COLO668 (cell line): ENCODE results near the gene OR10A2.
"Not testable (repeated sequence)": the region's sequence is repeated elsewhere in the genome, so short reads cannot be mapped to it uniquely, and the experiment has no call there.

Source experiments
- DNase-seq: peaks from one replicate; lab custom pipeline; 2025; ENCODE audit not compliant: unreplicated experiment; lab: John Stamatoyannopoulos, UW

OR10A2 gene

DNA sequence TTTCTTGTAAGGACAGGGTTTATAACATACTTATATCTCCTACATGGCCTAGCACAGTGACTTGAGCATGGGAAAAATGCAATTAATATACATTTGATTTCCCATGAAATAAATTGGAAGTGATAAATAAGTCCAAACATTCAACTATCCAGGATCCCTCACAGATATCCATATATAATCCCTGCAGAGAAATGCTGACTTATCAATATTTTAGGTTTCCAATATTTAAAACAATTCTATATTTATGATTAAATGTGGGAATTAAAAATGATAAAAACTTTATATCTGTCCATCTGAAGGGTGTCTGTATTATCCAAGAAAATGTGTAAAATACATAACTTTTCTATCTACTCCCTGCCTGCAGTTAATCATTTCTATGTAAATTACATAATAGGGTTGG lies 19.9 kb downstream of the OR10A2 start:
- DNase-seq = no peak

DNA sequence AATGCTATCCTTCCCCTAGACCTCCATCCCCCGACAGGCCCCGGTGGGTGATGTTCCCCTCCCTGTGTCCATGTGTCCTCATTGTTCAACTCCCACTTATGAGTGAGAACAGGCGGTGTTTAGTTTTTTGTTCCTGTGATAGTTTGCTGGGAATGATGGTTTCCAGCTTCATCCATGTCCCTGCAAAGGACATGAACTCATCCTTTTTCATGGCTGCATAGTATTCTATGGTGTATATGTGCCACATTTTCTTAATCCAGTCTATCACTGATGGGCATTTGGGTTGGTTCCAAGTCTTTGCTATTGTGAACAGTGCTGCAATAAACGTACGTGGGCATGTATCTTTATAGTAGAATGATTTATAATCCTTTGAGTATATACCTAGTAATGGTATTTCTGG lies 24.9 kb downstream of the OR10A2 start:
- DNase-seq = not testable (repeated sequence)

DNA sequence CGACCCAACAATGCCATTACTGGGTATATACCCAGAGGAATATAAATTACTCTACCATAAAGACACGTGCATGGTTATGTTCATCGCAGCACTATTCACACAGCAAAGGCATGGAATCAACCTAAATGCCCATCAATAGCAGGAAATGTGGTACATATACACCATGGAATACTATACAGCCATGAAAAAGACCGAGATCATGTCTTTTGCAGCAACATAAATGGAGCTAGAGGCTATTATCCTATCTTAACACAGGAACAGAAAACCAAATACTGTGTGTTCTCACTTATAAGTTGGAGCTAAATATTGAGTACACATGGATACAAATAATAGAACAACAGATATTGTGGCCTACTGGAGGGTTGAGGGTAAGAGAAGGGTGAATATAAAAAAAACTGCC lies 26.0 kb downstream of the OR10A2 start:
- DNase-seq = no peak

DNA sequence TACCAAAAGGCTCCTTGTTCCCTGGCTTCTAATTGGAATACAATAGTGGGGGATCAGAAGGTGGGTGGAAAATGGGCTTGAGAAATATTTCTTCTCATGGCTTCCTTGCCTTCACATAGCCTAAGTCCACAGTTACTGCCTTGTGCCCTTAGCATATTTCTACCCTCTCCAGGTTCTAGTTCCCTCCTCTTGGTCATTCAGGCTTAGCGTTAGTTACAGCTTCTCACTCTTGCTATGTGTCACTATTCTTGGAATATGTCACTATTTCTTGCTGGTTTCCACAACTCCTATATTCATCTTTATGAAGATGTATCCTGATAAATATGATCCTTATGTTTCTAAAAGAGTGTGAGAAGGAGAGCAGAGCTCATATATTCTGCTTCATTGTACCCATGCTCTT lies 27.0 kb downstream of the OR10A2 start:
- no peak for DNase-seq

DNA sequence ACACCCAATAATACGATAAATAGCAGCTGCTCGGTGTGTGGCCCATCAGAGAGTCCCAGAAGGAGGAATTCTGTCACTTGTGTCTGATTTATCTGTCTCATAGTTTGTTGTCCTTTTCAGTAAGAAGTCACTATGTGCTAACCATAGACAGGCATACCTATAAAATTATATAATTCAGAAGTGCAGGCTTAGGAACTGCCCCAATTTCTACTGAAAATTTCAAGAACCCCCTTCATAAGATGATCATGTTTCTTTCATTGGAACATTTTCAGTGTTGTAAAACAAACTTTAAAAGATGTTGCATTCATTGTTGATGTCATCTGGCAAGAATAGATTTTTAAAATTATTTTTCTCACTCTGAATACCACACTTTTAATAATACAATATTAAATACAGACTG lies 29.5 kb downstream of the OR10A2 start, which contains the start of gene OR2D2:
OR2D2 (minus strand) TSS at position 101 of the 400 bp plus-strand sequence; CDS start at position 101, 0 bp downstream.
- DNase-seq = no peak

DNA sequence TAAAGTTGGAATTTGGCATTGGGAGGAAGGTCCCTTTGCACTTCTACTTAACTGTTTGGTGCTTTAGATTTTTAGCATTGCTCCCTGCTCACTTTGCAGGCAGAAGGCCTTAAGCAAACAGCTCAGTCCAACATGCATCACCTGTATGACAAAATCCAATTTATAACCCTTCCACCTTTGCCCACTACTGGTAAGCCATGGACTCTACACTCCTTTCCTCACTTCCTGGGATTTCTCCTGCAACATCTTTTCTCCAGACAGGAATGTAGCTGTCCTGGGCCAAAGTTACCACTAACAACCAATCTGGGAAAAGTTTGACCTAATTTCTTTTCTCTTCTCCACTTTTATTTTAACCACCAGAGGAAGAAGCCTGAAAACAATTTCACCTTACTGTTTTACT lies 31.2 kb downstream of the OR10A2 start:
- no peak for DNase-seq

DNA sequence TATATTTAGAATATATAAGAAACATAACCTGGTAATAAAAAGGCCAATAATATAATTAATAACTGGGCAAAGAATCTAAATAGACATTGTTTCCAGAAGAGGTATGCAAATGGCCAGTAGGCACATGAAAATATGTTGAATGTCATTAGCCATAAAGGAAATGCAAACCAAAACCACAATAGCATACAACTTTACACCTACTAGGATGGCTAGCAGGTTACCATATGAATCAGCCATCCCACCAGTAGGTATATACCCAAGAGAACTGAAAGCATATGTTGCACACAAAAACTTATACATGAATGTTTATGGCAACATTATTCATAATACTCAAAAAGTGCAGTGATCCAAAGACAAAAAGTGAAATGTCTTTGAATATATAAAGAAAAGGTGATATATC lies 32.2 kb downstream of the OR10A2 start:
- no peak for DNase-seq

DNA sequence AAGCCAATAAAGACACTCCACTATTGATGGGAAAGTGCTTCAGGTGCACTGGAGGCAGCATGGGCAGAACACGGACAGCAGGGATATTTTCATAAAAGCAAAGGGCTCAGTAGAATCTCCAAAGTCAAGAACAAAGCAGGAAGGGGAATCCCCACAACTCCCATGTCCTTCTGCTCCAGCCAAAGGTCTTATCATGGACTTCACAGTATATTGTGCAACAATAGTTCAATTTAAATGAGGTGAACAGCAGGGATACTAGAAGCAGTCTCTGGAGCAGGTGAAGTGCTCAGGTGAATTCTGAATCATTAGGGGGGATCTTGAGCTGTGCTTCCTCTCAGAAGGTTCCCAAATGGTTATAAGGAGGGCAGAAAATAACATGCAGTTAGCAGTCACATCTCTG lies 36.1 kb downstream of the OR10A2 start:
- no peak for DNase-seq

DNA sequence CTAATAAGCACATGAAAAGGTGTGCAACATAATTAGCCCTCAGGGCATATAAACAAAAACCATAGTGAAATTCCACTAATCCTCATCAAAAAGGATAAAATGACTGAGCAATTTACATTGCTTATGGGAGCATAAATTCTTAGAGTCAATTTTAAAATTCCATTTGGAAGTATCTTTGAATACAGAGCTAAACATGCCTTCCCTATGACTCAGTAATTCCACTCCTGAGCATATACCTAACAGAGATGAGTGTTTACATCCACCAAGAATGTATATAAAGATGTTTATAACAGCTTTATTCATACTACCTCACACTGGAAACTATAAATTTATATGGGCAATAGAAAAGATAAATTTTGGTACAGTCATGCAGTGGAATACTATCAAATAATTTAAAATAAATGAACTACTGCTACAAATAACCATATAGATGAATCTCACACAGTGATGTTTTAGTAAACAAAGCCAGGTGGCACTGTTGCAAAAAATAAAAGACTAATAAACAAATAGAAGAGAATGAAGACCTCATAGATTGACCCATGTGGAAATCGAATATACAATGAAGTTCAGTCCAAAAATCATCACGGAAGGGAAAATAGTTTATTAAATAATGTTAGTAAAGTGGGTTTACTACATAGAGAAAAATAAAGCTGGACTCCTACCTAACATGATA lies 37.6 kb downstream of the OR10A2 start:
- no peak for DNase-seq

DNA sequence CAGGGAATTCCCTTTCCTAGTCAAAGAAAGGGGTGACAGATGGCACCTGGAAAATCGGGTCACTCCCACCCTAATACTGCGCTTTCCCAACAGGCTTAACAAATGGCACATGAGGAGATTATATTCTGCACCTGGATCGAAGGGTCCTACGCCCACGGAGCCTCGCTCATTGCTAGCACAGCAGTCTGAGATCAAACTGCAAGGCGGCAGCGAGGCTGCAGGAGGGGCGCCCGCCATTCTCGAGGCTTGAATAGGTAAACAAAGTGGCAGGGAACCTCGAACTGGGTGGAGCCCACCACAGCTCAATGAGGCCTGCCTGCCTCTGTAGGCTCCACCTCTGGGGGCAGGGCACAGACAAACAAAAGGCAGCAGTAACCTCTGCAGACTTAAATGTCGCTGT lies 41.9 kb downstream of the OR10A2 start:
- DNase-seq = not testable (repeated sequence)

DNA sequence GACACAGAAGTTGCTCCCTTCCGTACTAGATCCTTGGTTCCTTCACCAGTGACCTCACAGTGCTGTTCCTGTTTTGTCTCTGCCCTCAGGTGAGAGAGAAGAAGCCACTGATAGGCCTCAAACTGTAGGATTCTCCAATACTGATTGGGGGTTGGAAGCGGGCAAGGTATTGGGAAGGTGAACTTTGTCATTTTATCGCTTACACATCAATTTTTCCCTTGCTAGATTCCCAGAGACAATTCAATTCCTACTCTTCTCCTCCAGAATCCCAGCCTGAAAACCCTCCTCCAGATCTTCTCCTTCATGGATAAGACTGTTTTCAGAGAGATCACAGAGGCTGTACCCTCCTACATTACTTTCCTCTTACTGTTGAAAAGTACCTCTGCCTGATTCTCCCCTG lies 48.5 kb downstream of the OR10A2 start:
- no peak for DNase-seq

DNA sequence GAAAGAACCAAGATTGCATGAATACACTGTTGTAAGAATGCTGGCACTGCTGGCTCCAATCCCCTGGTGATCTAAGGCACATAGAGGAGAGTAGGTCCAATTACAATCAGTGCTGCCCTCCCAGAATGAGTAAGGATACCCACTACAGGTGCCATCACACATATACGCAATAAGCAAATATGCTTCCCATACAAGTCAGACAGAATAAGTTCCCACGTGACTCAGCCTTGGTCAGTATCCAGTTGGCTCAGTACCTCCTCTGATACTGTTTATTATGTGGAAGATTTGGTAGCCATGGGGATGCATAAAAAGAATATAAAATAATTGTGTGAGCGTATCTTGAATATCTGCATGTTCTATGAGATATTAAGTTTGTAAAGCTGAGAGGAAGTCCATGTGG lies 49.1 kb downstream of the OR10A2 start:
- DNase-seq = no peak

DNA sequence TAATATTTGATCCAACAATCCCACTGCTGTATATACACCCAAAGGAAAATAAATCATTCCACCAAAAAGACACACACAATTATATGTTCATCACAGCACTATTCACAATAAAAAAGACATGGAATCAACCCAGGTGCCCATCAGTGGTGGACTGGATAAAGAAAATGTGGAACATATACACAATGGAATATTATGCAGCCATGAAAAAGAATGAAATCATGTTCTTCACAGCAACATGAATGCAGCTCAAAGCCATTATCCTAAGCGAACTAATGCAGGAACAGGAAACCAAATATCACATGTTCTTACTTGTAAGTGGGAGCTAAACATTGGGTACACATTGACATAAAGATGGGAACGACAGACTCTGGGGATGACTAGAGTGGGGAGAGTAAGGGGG lies 56.8 kb downstream of the OR10A2 start:
- DNase-seq = no peak

DNA sequence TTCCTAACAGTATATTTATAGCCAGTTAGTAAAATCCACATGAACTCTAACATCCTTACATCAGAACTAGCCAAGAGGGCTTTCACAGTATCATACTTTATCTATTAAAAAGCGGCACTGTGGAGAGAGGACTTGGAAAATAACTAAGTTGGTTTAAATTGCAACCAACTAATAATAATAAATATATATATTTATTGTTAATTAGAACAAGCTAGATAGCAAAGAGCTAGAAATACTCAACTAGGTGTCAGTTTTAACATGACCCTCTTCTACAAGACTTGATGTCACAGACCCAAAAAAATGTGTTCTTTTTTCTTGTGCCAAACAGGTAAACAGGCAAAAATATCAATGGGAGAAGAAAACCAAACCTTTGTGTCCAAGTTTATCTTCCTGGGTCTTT lies 57.8 kb downstream of the OR10A2 start, which contains the start of gene OR2D3:
OR2D3 (plus strand) TSS at position 301 of the 400 bp plus-strand sequence; CDS start at position 301, 0 bp downstream.
- no peak for DNase-seq
